Measurements from ENCODE around the gene CRYBG1.

GRCh38 chr6:106397431-106397830, 36.9 kb downstream of the CRYBG1 start:
- TF ChIP-seq, protein P1, sequence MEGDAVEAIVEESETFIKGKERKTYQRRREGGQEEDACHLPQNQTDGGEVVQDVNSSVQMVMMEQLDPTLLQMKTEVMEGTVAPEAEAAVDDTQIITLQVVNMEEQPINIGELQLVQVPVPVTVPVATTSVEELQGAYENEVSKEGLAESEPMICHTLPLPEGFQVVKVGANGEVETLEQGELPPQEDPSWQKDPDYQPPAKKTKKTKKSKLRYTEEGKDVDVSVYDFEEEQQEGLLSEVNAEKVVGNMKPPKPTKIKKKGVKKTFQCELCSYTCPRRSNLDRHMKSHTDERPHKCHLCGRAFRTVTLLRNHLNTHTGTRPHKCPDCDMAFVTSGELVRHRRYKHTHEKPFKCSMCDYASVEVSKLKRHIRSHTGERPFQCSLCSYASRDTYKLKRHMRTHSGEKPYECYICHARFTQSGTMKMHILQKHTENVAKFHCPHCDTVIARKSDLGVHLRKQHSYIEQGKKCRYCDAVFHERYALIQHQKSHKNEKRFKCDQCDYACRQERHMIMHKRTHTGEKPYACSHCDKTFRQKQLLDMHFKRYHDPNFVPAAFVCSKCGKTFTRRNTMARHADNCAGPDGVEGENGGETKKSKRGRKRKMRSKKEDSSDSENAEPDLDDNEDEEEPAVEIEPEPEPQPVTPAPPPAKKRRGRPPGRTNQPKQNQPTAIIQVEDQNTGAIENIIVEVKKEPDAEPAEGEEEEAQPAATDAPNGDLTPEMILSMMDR (conservative IDR thresholded peaks at IDR 0.05; ENCODE audit: low read depth, low read length), result no peak
- TF ChIP-seq MXI1 (IDR thresholded peaks at IDR 0.05; ENCODE audit: borderline replicate concordance, low read depth, low read length), result no peak
- no peak for TF ChIP-seq CEBPB (IDR thresholded peaks at IDR 0.05; ENCODE audit: low read depth, low read length)
- no peak for TF ChIP-seq RAD21 (IDR thresholded peaks at IDR 0.05; ENCODE audit: low read length)
- TF ChIP-seq SMC3 (IDR thresholded peaks at IDR 0.05; ENCODE audit: low read depth, low read length), result no peak
- no peak for TF ChIP-seq NFE2L2 (IDR thresholded peaks at IDR 0.05; ENCODE audit: low read depth, low read length)
- TF ChIP-seq POLR2A (IDR thresholded peaks at IDR 0.05; ENCODE audit: low read depth, low read length), result no peak
- TF ChIP-seq FOS (IDR thresholded peaks at IDR 0.05; ENCODE audit: low read depth, low read length), result no peak
- no peak for TF ChIP-seq BHLHE40 (IDR thresholded peaks at IDR 0.05; ENCODE audit: low read depth, low read length)

Data from IMR-90 (cell line).